ENCODE results near the gene SLC19A3. TPM values are rescaled to one million over a fixed set of nuclear protein-coding genes. Genes with fewer than 3 reads are reported as not detected.

Gene SLC19A3
- total and polyA plus RNA-seq, 7 donors, result 0.11 to 0.69 (median 0.34) TPM; not detected in 1

DNA sequence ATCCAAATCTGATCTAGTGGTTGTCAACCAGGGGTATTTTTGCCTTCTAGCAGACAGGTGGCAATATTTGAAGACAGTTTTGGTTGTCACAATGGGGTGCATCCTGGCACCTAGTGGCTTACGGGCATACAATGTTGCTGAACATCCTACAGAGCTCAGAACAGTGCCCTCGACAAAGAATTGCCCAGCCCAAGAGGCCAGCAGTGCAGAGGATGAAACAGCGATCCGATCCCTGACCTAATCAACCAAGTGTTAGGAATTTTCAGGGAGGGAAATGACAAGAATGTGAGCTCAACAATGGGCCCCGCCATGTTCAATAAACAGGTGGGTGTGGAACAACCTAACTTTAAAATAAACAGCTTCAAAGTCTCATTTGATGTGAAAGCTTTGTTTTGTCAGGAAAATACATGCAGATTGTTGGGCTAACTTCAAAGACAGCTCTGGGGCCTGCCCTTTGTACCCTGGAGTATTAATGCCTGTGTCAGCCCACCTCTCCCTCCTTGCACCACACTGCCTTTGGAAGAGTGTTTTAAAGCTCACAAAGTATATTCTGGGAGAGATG is 73.8 kb downstream of the SLC19A3 start:
- 65 to 81% (median 79%) methylated on average over 5 of the region's 5 CpGs for WGBS, 3 donors
- intact Hi-C loops (cut with DNase I), result no loop called here
- H3K4me3 ChIP-seq, result no peak overlapping the region
- DNase-seq (no peak), ATAC-seq (no peak)
- H3K4me1 ChIP-seq, result no peaks in the 10 kb centered on the region
- H3K36me3 ChIP-seq (ENCODE audit: insufficient read depth in 1 of 2, low read depth in 1 of 2), result no peaks in the 10 kb centered on the region
- no peaks in the 10 kb centered on the region for H3K27me3 ChIP-seq (ENCODE audit: insufficient read depth in 3 of 3, low read length in 2 of 3)
- TF ChIP-seq CTCF (IDR thresholded peaks at IDR 0.05), result no peak
- no peak overlapping the region for H3K27ac ChIP-seq
- H3K9me3 ChIP-seq, result no peaks in the 10 kb centered on the region

GRCh38 chr2:227642656-227643055 is 75.2 kb downstream of the SLC19A3 start:
- no peak for TF ChIP-seq CTCF (IDR thresholded peaks at IDR 0.05)
- Histone ChIP-seq H3K36me3 (ENCODE audit: insufficient read depth in 1 of 2, low read depth in 1 of 2) (no peaks in the 10 kb centered on the region), H3K4me3 (no peak overlapping the region), H3K4me1 (no peaks in the 10 kb centered on the region), H3K9me3 (no peaks in the 10 kb centered on the region), H3K27me3 (ENCODE audit: insufficient read depth in 3 of 3, low read length in 2 of 3) (no peaks in the 10 kb centered on the region), H3K27ac (no peak overlapping the region)
- intact Hi-C loops (cut with DNase I), result no loop called here
- DNase-seq, result no peak
- 15 to 16% (median 16%) methylated on average over 2 of the region's 2 CpGs for WGBS, 3 donors
- ATAC-seq, result no peak

- no peak for TF ChIP-seq CTCF (IDR thresholded peaks at IDR 0.05)
- WGBS, 3 donors, result 49 to 56% (median 49%) methylated on average over 3 of the region's 3 CpGs
- Histone ChIP-seq H3K4me1 (no peaks in the 10 kb centered on the region), H3K4me3 (no peak overlapping the region), H3K27me3 (ENCODE audit: insufficient read depth in 3 of 3, low read length in 2 of 3) (no peaks in the 10 kb centered on the region), H3K27ac (no peak overlapping the region), H3K36me3 (ENCODE audit: insufficient read depth in 1 of 2, low read depth in 1 of 2) (no peaks in the 10 kb centered on the region), H3K9me3 (no peaks in the 10 kb centered on the region)
- no peak for ATAC-seq
- no peak for DNase-seq
- intact Hi-C loops (cut with DNase I), result no loop called here
Measured at GRCh38 chr2:227634201-227634600, 83.6 kb downstream of the SLC19A3 start.

Other genes with a start within 250 kb of the SLC19A3 start
- gene AGFG1, start 245.9 kb downstream of the SLC19A3 start, total RNA-seq, result 10 to 100 TPM; 54.9 to 68.2 (median 58.9) TPM
- 10 to 100 TPM; 19.0 to 41.4 (median 37.5) TPM for gene AGFG1, start 245.9 kb downstream of the SLC19A3 start, polyA plus RNA-seq
- gene SCYGR2, start 119.1 kb downstream of the SLC19A3 start, total RNA-seq, result not detected
- not detected for gene SCYGR2, start 119.1 kb downstream of the SLC19A3 start, polyA plus RNA-seq
- gene SCYGR3, start 103.2 kb downstream of the SLC19A3 start, total RNA-seq, result not detected
- gene SCYGR3, start 103.2 kb downstream of the SLC19A3 start, polyA plus RNA-seq, result not detected
- not detected for gene SCYGR4, start 100.5 kb downstream of the SLC19A3 start, total RNA-seq
- not detected for gene SCYGR4, start 100.5 kb downstream of the SLC19A3 start, polyA plus RNA-seq
- not detected for gene SCYGR5, start 51.2 kb downstream of the SLC19A3 start, total RNA-seq
- gene SCYGR5, start 51.2 kb downstream of the SLC19A3 start, polyA plus RNA-seq, result not detected
- not detected for gene SCYGR6, start 6.7 kb upstream of the SLC19A3 start, total RNA-seq
- not detected for gene SCYGR6, start 6.7 kb upstream of the SLC19A3 start, polyA plus RNA-seq
- not detected for gene SCYGR7, start 10.3 kb upstream of the SLC19A3 start, total RNA-seq
- gene SCYGR7, start 10.3 kb upstream of the SLC19A3 start, polyA plus RNA-seq, result not detected
- gene SCYGR8, start 27.9 kb upstream of the SLC19A3 start, total RNA-seq, result not detected
- gene SCYGR8, start 27.9 kb upstream of the SLC19A3 start, polyA plus RNA-seq, result not detected
- gene CCL20, start 95.8 kb upstream of the SLC19A3 start, total RNA-seq, result under 1 TPM in 2 of 4 donors, not detected in 2; 0.59 to 0.92 TPM
- under 1 TPM in 2 of 3 donors, not detected in 1; 0.18 to 0.36 TPM for gene CCL20, start 95.8 kb upstream of the SLC19A3 start, polyA plus RNA-seq
- not detected for gene DAW1, start 153.6 kb upstream of the SLC19A3 start, total RNA-seq
- gene DAW1, start 153.6 kb upstream of the SLC19A3 start, polyA plus RNA-seq, result under 1 TPM in 2 of 3 donors, not detected in 1; 0.03 to 0.21 TPM

Measured in psoas muscle (tissue), 8 donors.